Measurements from ENCODE around the gene APBB2.

APBB2 gene

GRCh38 chr4:41185614-41186592 is 28.4 kb downstream of the APBB2 start:
- FAIRE-seq = peak; percentile 33

GRCh38 chr4:41184009-41184408 is 30.3 kb downstream of the APBB2 start:
- FAIRE-seq = no peak

GRCh38 chr4:41183021-41183553 is 31.3 kb downstream of the APBB2 start:
- FAIRE-seq = no peak

GRCh38 chr4:41181037-41181436 is 33.3 kb downstream of the APBB2 start:
- FAIRE-seq = no peak

GRCh38 chr4:41179498-41180195 is 34.7 kb downstream of the APBB2 start:
- FAIRE-seq = no peak

- FAIRE-seq = no peak
Measured at GRCh38 chr4:41178372-41179370, 35.7 kb downstream of the APBB2 start.

GRCh38 chr4:41177016-41177415 is 37.3 kb downstream of the APBB2 start:
- FAIRE-seq = no peak

GRCh38 chr4:41176340-41176739 is 38.0 kb downstream of the APBB2 start:
- no peak for FAIRE-seq

- FAIRE-seq = no peak
Measured at GRCh38 chr4:41175794-41176193, 38.5 kb downstream of the APBB2 start.

- no peak for FAIRE-seq
Measured at GRCh38 chr4:41174444-41174843, 39.9 kb downstream of the APBB2 start.

GRCh38 chr4:41172786-41173185 is 41.6 kb downstream of the APBB2 start:
- FAIRE-seq = no peak

- FAIRE-seq = no peak
Measured at GRCh38 chr4:41169256-41169800, 45.0 kb downstream of the APBB2 start.

GRCh38 chr4:41167191-41167590 is 47.2 kb downstream of the APBB2 start:
- FAIRE-seq = no peak

GRCh38 chr4:41164405-41164804 is 49.9 kb downstream of the APBB2 start:
- FAIRE-seq = no peak

- no peak for FAIRE-seq
Measured at GRCh38 chr4:41161355-41161754, 53.0 kb downstream of the APBB2 start.

- no peak for FAIRE-seq
Measured at GRCh38 chr4:41160856-41161255, 53.5 kb downstream of the APBB2 start.

GRCh38 chr4:41160012-41160789 is 54.1 kb downstream of the APBB2 start:
- no peak for FAIRE-seq

GRCh38 chr4:41158756-41159155 is 55.6 kb downstream of the APBB2 start:
- no peak for FAIRE-seq

- FAIRE-seq = no peak
Measured at GRCh38 chr4:41158274-41158673, 56.1 kb downstream of the APBB2 start.

- FAIRE-seq = no peak
Measured at GRCh38 chr4:41157009-41157408, 57.3 kb downstream of the APBB2 start.

- FAIRE-seq = no peak
Measured at GRCh38 chr4:41156574-41156973, 57.8 kb downstream of the APBB2 start.

All from colon (tissue), 2 donors.